HEK293 (cell line): ENCODE measurements around the gene BCAP31.
"Not testable (repeated sequence)": the region's sequence is repeated elsewhere in the genome, so short reads cannot be mapped to it uniquely, and the experiment has no call there.

Experiments used
- CTCF ChIA-PET: fragments of 350-600 bp; formaldehyde crosslinking; extraction: SDS; loops from one replicate; lab custom pipeline; 2021; ENCODE audit warnings: antibody characterized with exemption; lab: Yijun Ruan, JAX
- POLR2A ChIA-PET: fragments of 300-600 bp; formaldehyde crosslinking; extraction: SDS; loops from one replicate; lab custom pipeline; 2020; ENCODE audit warnings: antibody characterized with exemption, inconsistent platforms; lab: Yijun Ruan, JAX
- H3K27ac ChIP-seq: fragments of 200-500 bp; sonication (Bioruptor generic); 2 replicates; pipeline ENCODE4 v1.5.1; 2014; ENCODE audit warnings: low read depth, low read length, control low read depth, inconsistent platforms; ENCODE audit errors: extremely low read depth
- H3K36me3 ChIP-seq, 2 experiments: fragments of 200-500 bp in 1 of 2; sonication (Bioruptor generic) in 1 of 2; 1 replicate in 1 of 2; 2 replicates in 1 of 2; pipeline ENCODE4 v1.5.1; 2014 to 2017; ENCODE audit warnings: inconsistent platforms in 2 of 2, low read length in 2 of 2; ENCODE audit not compliant: control insufficient read depth in 2 of 2, insufficient read depth in 1 of 2
- H3K4me1 ChIP-seq: fragments of 200-500 bp; sonication (Bioruptor generic); 2 replicates; pipeline ENCODE4 v1.5.1; 2014; ENCODE audit warnings: mild to moderate bottlenecking, low read length, inconsistent platforms; ENCODE audit not compliant: control insufficient read depth, insufficient read depth
- H3K4me3 ChIP-seq: 2 replicates; pipeline ENCODE4 v1.5.1; 2011; ENCODE audit warnings: low read depth, mild to moderate bottlenecking, control low read depth, low read length, moderate library complexity
- H3K9me3 ChIP-seq: fragments of 200-500 bp; sonication (Bioruptor generic); 2 replicates; pipeline ENCODE4 v1.5.1; 2014; ENCODE audit warnings: low read depth, low read length, inconsistent platforms; ENCODE audit not compliant: control insufficient read depth, insufficient read depth
- KLF1 ChIP-seq: fragments of 450-650 bp; formaldehyde crosslinking; IDR thresholded peaks from 2 replicates; pipeline ENCODE4 v1.5.1; 2016; ENCODE audit warnings: missing biosample characterization, missing genetic modification characterization
- PRDM2 ChIP-seq: fragments of 450-650 bp; formaldehyde crosslinking; IDR thresholded peaks from 2 replicates; pipeline ENCODE4 v1.5.1; 2016; ENCODE audit warnings: missing biosample characterization, missing genetic modification characterization, borderline replicate concordance
- SP2 ChIP-seq: fragments of 450-650 bp; formaldehyde crosslinking; IDR thresholded peaks from 2 replicates; pipeline ENCODE4 v1.5.1; 2016; ENCODE audit warnings: missing biosample characterization, missing genetic modification characterization
- SP7 ChIP-seq: fragments of 450-650 bp; formaldehyde crosslinking; IDR thresholded peaks from 2 replicates; pipeline ENCODE4 v1.5.1; 2016; ENCODE audit warnings: missing biosample characterization, missing genetic modification characterization
- ZBTB8A ChIP-seq: fragments of 450-650 bp; formaldehyde crosslinking; IDR thresholded peaks from 2 replicates; pipeline ENCODE4 v1.5.1; 2016; ENCODE audit warnings: missing biosample characterization, missing genetic modification characterization
- ZIC2 ChIP-seq: fragments of 450-650 bp; formaldehyde crosslinking; IDR thresholded peaks from 2 replicates; pipeline ENCODE4 v1.5.1; 2016; ENCODE audit warnings: missing biosample characterization, missing genetic modification characterization
- ZNF175 ChIP-seq: fragments of 450-650 bp; formaldehyde crosslinking; IDR thresholded peaks from 2 replicates; pipeline ENCODE4 v1.5.1; 2016; ENCODE audit warnings: missing biosample characterization, missing genetic modification characterization
- ZNF354C ChIP-seq: fragments of 450-650 bp; formaldehyde crosslinking; IDR thresholded peaks from 2 replicates; pipeline ENCODE4 v1.5.1; 2016; ENCODE audit warnings: missing biosample characterization, missing genetic modification characterization, low read depth, borderline replicate concordance
- ZNF449 ChIP-seq: fragments of 450-650 bp; formaldehyde crosslinking; IDR thresholded peaks from 2 replicates; pipeline ENCODE4 v1.5.1; 2017; ENCODE audit warnings: missing biosample characterization, mild to moderate bottlenecking, missing genetic modification characterization, moderate library complexity

Gene BCAP31

GRCh38 chrX:153700967-153701366 is 23.2 kb downstream of the BCAP31 start:
- CTCF ChIA-PET = no interaction called here
- Histone ChIP-seq H3K9me3 (no peaks in the 10 kb centered on the region), H3K4me3 (no peak overlapping the region), H3K4me1 (no peaks in the 10 kb centered on the region), H3K27ac (no peak overlapping the region), H3K36me3 (peaks cover 0 to 78% of the 10 kb centered on the region in 2 experiments; a peak in 1 of 3 replicates)
- POLR2A ChIA-PET = interaction anchor here (0.5 kb wide), 1 partner anchor 15 kb away, joined by 4 read pairs; no protein-coding TSS in a partner anchor
- no peak for TF ChIP-seq ZNF449 (tag by site-specific recombination)

GRCh38 chrX:153700376-153700945 is 23.7 kb downstream of the BCAP31 start:
- Histone ChIP-seq H3K9me3 (no peaks in the 10 kb centered on the region), H3K36me3 (peaks cover 0 to 81% of the 10 kb centered on the region in 2 experiments; a peak in 1 of 3 replicates), H3K27ac (no peak overlapping the region), H3K4me1 (no peaks in the 10 kb centered on the region), H3K4me3 (no peak overlapping the region)
- TF ChIP-seq SP2 = 0 out of 2 replicates have a peak, but pooled peaks have one; percentile 7
- no peak for TF ChIP-seq ZNF175 (tag by site-specific recombination)
- TF ChIP-seq SP7 (tag by site-specific recombination) = no peak
- no peak for TF ChIP-seq PRDM2 (tag by site-specific recombination)
- peak; percentile 71 for TF ChIP-seq KLF1 (tag by site-specific recombination)
- TF ChIP-seq ZNF354C (tag by site-specific recombination) = no peak
- peak; percentile 59 for TF ChIP-seq ZNF449 (tag by site-specific recombination)
- peak; percentile 41; the same call in 1 of the 2 replicates for TF ChIP-seq ZBTB8A (tag by site-specific recombination)
- POLR2A ChIA-PET = no interaction called here
- CTCF ChIA-PET = interaction anchor here (0.8 kb wide), 1 partner anchor 8 kb away, joined by 3 read pairs; no protein-coding TSS in a partner anchor

- H3K4me3 ChIP-seq, H3K27ac ChIP-seq, H3K9me3 ChIP-seq, POLR2A ChIA-PET, H3K4me1 ChIP-seq: not testable (repeated sequence)
- TF ChIP-seq ZIC2 (tag by site-specific recombination) = 0 out of 2 replicates have a peak, but pooled peaks have one; percentile 8
- CTCF ChIA-PET = interaction anchor here (0.6 to 0.8 kb wide), 3 partner anchors 8 to 92 kb away, joined by 3 read pairs; no protein-coding TSS in a partner anchor
- H3K36me3 ChIP-seq = peaks cover 0 to 78% of the 10 kb centered on the region in 2 experiments; a peak in 1 of 3 replicates
Observed at GRCh38 chrX:153699784-153700371, 24.3 kb downstream of the BCAP31 start.

GRCh38 chrX:153699210-153699783 is 24.9 kb downstream of the BCAP31 start:
- CTCF ChIA-PET = interaction anchor here (0.6 to 1.5 kb wide), 6 partner anchors 8 to 91 kb away, joined by 3 read pairs; no protein-coding TSS in a partner anchor
- H3K36me3 ChIP-seq = peaks cover 0 to 75% of the 10 kb centered on the region in 2 experiments; a peak in 1 of 3 replicates
- POLR2A ChIA-PET, H3K4me3 ChIP-seq, H3K9me3 ChIP-seq, H3K4me1 ChIP-seq, H3K27ac ChIP-seq: not testable (repeated sequence)
